Hematopoietic multipotent progenitor cell treated with erythropoietin and hydrocortisone succinate and interleukin-3 and kit ligand, for 4 days (in vitro differentiated cells): ENCODE data around the gene ZNF777.
"Not testable (repeated sequence)": the region's sequence is repeated elsewhere in the genome, so short reads cannot be mapped to it uniquely, and the experiment has no call there.

Source experiments
- DNase-seq: peaks from one replicate; pipeline ENCODE4 v3.0.0-alpha.2; 2015

The ZNF777 gene

GRCh38 chr7:149409895-149410294 lies 51.0 kb downstream of the ZNF777 start:
- DNase-seq = no peak

- DNase-seq = no peak
These were observed 56.0 kb downstream of the ZNF777 start for GRCh38 chr7:149404825-149405224.

- DNase-seq = no peak
These were observed 56.5 kb downstream of the ZNF777 start for GRCh38 chr7:149404396-149404795.

- DNase-seq = no peak
These were observed 62.6 kb downstream of the ZNF777 start for GRCh38 chr7:149398195-149398820.

- DNase-seq = no peak
These were observed 63.3 kb downstream of the ZNF777 start for GRCh38 chr7:149397470-149398043.

- not testable (repeated sequence) for DNase-seq
These were observed 72.1 kb downstream of the ZNF777 start for GRCh38 chr7:149388550-149389335.

GRCh38 chr7:149386514-149386913 lies 74.3 kb downstream of the ZNF777 start:
- not testable (repeated sequence) for DNase-seq

GRCh38 chr7:149385195-149385950 lies 75.5 kb downstream of the ZNF777 start:
- DNase-seq = no peak
